Measurements from ENCODE around the gene TRPC4.
"Not testable (repeated sequence)": the region's sequence is repeated elsewhere in the genome, so short reads cannot be mapped to it uniquely, and the experiment has no call there.

The TRPC4 gene

GRCh38 chr13:37636701-37637100 is 232.9 kb downstream of the TRPC4 start:
- intact Hi-C loops (cut with DNase I), result no loop called here
- no peak for DNase-seq

- DNase-seq, result no peak
- intact Hi-C loops (cut with DNase I), result no loop called here
Measured at GRCh38 chr13:37632294-37632693, 237.3 kb downstream of the TRPC4 start.

- intact Hi-C loops (cut with DNase I), result no loop called here
- no peak for DNase-seq
Measured at GRCh38 chr13:37627428-37627827, 242.1 kb downstream of the TRPC4 start.

- DNase-seq, result no peak
- intact Hi-C loops (cut with DNase I), result no loop called here
Measured at GRCh38 chr13:37621811-37622361, 247.7 kb downstream of the TRPC4 start.

- DNase-seq, result no peak
- intact Hi-C loops (cut with DNase I), result no loop called here
Measured at GRCh38 chr13:37618554-37618953, 251.0 kb downstream of the TRPC4 start.

- DNase-seq, result no peak
- intact Hi-C loops (cut with DNase I), result no loop called here
Measured at GRCh38 chr13:37617173-37617572, 252.4 kb downstream of the TRPC4 start.

- intact Hi-C loops (cut with DNase I), result no loop called here
- no peak for DNase-seq
Measured at GRCh38 chr13:37616131-37616530, 253.4 kb downstream of the TRPC4 start.

- intact Hi-C loops (cut with DNase I), result no loop called here
- no peak for DNase-seq
Measured at GRCh38 chr13:37615276-37615675, 254.3 kb downstream of the TRPC4 start.

GRCh38 chr13:37613638-37614037 is 255.9 kb downstream of the TRPC4 start:
- DNase-seq, result no peak
- intact Hi-C loops (cut with DNase I), result no loop called here

GRCh38 chr13:37613236-37613635 is 256.3 kb downstream of the TRPC4 start:
- intact Hi-C loops (cut with DNase I), result no loop called here
- no peak for DNase-seq

GRCh38 chr13:37608750-37609339 is 260.7 kb downstream of the TRPC4 start:
- intact Hi-C loops (cut with DNase I), result no loop called here
- no peak for DNase-seq

GRCh38 chr13:37602733-37603381 is 266.7 kb downstream of the TRPC4 start:
- DNase-seq, result no peak
- intact Hi-C loops (cut with DNase I), result loop anchor here (5.0 kb wide), 1 partner anchor 496 kb away; the partner anchor contains the start of gene CSNK1A1L

GRCh38 chr13:37601648-37602440 is 267.7 kb downstream of the TRPC4 start:
- intact Hi-C loops (cut with DNase I), result loop anchor here (5.0 kb wide), 1 partner anchor 495 kb away; the partner anchor contains the start of gene CSNK1A1L
- DNase-seq, result no peak

GRCh38 chr13:37599519-37599918 is 270.1 kb downstream of the TRPC4 start:
- no peak for DNase-seq
- intact Hi-C loops (cut with DNase I), result no loop called here

GRCh38 chr13:37598597-37598996 is 271.0 kb downstream of the TRPC4 start, which contains the start of gene POSTN:
TSS of gene POSTN (minus strand) at chr13:37598768. CDS start at chr13:37598726, 42 bp downstream.
- intact Hi-C loops (cut with DNase I), result no loop called here
- no peak for DNase-seq

- intact Hi-C loops (cut with DNase I), result no loop called here
- DNase-seq, result no peak
Measured at GRCh38 chr13:37597477-37598025, 272.0 kb downstream of the TRPC4 start.

- intact Hi-C loops (cut with DNase I), result no loop called here
Measured at GRCh38 chr13:37596805-37597204, 272.8 kb downstream of the TRPC4 start.

GRCh38 chr13:37595162-37595561 is 274.4 kb downstream of the TRPC4 start:
- intact Hi-C loops (cut with DNase I), result no loop called here
- DNase-seq, result no peak

More at GRCh38 chr13:37596805-37597204, 272.8 kb downstream of the TRPC4 start:
- no peak for DNase-seq

- intact Hi-C loops (cut with DNase I), result no loop called here
Measured at GRCh38 chr13:37594550-37594949, 275.0 kb downstream of the TRPC4 start.

GRCh38 chr13:37589381-37589780 is 280.2 kb downstream of the TRPC4 start:
- intact Hi-C loops (cut with DNase I), result not testable (repeated sequence)

More at GRCh38 chr13:37594550-37594949, 275.0 kb downstream of the TRPC4 start:
- no peak for DNase-seq

More at GRCh38 chr13:37589381-37589780, 280.2 kb downstream of the TRPC4 start:
- not testable (repeated sequence) for DNase-seq

All from head of caudate nucleus (tissue), 42 donors.